GM19324 (cell line): Measurements from ENCODE around the gene ABCC1.
"Not testable (repeated sequence)": the region's sequence is repeated elsewhere in the genome, so short reads cannot be mapped to it uniquely, and the experiment has no call there.

Experiments used
- ATAC-seq: cut with Tn5 transposase; IDR thresholded peaks from one replicate; pipeline ENCODE4 v1.9.1; 2021; ENCODE audit warnings: mild to moderate bottlenecking, moderate library complexity; ENCODE audit not compliant: unreplicated experiment, low FRiP score

The ABCC1 gene

GRCh38 chr16:16127469-16128116, 178.2 kb downstream of the ABCC1 start:
- ATAC-seq, result no peak

DNA sequence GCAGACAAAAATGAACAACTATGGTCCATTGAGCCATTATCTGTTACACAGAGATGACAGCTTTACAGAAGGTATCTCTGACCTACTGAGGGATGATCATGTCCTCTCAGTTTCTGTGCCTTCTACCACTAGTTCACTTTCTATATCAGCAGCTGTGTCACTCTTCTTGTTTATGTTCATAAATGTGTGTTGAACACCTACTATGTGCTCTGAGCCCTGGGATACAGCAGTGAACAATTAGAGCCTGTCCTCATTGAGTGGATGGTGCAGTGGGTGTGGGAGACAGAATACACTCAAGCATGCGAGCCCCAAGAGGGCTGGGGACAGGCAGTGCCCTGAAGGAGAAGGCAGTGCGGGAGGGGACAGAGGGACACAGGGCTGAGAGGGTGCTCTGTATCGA, 181.8 kb downstream of the ABCC1 start:
- ATAC-seq, result no peak

GRCh38 chr16:16131659-16132058, 182.2 kb downstream of the ABCC1 start:
- no peak for ATAC-seq

DNA sequence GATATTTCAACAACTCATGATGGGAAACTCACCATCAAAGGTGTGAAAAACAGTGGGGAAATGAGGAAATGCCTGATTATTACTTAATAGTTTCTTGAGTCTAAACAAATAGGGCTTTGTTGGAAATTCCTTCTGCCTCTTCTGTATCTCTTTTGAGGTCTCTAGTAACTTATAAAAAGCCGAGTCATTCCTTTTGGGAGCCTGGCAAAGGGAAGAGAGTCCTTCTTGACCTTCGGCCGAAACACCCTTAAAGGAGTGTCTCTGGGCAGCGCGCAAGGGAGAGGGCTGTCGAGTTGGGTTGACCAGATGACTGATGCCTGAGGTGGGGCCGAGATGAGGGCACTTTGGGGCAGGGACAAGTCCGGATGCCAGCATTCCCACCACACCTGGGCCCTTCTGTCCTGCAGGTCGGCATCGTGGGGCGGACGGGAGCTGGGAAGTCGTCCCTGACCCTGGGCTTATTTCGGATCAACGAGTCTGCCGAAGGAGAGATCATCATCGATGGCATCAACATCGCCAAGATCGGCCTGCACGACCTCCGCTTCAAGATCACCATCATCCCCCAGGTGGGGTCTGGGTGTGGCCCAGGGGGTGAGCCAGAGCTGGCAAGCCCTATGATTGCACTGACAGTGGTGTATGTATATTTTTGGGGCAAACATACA, 184.7 kb downstream of the ABCC1 start:
- ATAC-seq, result no peak

DNA sequence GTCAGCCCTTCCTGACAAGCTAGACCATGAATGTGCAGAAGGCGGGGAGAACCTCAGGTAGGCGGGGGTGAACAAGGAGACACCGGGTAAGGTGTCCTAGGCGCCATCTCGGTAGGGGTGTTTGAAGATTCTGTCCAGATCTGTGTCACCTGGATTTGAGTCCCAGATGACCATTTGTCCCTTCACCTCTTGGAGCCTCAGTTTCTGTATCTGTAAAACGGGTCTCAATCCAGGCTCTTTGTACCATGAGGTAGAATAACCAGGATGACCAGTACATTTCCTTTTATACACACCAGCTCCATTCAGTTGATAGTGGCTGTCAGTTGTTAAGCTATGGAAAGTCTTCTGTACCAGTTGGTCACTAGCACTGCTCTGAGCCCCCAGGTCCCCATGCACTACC, 187.2 kb downstream of the ABCC1 start:
- ATAC-seq, result no peak

GRCh38 chr16:16137110-16137509, 187.7 kb downstream of the ABCC1 start:
- ATAC-seq, result no peak

- ATAC-seq, result no peak
These were observed 188.7 kb downstream of the ABCC1 start for GRCh38 chr16:16138034-16138635.

DNA sequence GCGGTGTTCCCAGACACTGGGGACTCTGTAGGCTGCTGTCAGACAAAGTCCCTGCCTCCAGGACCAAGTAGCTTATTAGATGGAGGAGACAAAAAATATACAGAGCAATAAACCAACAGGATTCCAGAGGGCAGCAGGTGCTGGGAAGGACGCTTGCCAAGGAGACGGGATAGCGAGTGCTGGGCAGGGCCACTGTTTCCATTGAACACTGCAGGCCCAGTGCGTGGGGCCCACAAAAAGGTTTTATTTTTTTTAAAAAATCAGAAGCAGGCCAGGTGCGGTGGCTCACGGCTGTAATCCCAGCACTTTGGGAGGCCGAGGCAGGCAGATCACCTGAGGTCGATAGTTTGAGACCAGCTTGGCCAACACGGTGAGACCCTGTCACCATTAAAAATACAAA, 189.6 kb downstream of the ABCC1 start:
- no peak for ATAC-seq

GRCh38 chr16:16139806-16140205, 190.4 kb downstream of the ABCC1 start:
- no peak for ATAC-seq

- no peak for ATAC-seq
These were observed 191.1 kb downstream of the ABCC1 start for GRCh38 chr16:16140537-16140936.

- no peak for ATAC-seq
These were observed 191.7 kb downstream of the ABCC1 start for GRCh38 chr16:16141141-16141540.

DNA sequence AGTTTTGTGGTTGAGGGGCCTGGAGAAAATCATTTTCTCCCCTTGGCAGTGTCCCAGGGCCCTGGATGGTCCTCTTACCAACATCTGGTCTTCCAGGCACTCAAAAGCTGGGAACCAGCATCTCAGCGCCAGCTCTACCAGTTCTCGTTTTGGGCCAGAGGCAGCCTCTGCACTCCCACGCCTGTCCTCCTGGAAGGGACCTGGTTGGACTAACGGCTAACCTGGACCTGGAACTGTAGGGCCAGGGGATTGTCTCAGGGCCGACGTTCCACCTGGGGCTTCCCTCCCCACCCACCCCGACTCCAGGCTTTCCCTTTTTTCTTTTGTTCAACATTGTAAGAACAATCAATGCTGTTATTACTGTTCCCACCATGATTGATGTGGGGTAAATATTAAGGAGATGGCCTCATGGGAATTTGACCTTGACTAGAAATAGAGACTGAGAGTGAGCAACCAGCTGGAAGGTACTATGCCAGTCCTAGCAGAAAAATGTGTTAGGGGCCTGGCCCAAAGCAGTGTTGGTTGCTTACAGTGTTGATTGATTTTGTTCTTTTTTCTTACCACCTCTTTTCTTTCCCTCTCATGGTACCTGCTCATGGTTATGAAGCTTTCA, 192.5 kb downstream of the ABCC1 start:
- no peak for ATAC-seq

DNA sequence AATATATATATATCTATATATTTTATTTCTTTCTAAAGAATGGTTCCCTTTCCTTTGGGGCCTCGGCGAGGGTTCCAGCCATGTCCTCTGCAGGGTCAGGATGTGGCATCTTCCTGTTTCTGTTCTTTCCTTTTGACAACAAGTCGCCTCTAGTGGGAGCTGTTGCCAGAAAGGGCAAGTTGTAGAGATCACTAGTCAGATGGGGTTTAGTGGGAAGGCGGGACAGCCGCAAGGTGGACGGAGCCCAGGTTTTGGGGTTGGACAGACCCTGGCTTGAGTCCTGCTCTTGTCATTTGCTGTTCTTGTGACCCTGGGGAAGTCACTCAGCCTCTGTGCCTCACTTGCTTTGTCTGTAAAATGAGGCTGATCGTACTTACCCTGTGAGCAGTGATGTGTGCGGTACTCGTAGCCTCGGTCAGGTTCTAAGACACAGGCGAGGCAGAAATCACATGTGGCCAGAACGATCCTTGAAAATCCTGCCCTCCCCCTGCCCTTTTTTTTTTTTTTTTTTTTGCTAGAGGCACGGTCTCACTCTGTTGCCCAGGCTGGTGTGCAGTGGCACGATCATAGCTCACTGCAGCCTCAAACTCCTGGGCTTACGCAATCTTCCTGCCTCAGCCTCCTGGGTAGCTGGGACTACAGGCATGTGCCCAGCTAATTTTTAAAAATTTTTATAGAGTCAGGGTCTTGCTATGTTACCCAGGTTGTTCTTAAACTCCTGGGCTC, 193.8 kb downstream of the ABCC1 start:
- ATAC-seq, result no peak

DNA sequence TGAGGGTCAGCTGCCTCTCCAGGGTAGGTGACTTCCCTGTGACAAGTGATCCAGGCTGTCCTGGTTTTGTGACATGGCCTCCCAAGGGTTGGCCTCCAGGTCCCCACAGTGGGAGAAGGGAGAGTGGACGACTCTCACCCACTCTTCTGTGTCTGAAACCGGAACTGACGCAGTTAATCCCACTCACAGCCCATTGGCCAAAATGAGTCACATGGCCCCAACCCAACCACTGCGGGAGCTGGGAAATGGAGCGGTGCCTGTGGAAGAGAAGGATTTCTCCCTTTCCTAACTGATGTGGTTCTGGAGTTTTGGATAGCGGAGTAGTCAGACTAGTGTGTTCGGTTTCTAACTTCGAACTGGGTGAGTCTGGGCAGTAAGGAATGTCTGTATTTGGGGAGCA, 194.5 kb downstream of the ABCC1 start:
- no peak for ATAC-seq

DNA sequence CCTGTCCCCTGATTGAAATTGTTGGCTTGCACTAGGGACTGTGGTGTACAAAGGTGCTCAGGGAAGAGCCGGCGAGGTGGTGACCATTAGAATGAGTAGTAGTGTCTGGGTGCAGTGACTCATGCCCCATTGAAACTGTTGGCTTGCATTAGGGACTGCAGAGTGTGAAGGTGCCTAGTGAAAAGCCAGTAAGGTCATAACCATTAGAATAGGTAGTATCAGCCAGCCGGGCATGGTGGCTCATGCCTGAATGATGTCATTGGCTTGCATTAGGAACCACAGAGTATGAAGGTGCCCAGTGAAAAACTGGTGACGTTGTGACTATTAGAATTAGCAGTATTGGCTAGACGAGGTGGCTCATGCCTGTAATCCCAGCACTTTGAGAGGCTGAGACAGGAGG, 195.0 kb downstream of the ABCC1 start:
- ATAC-seq, result no peak

DNA sequence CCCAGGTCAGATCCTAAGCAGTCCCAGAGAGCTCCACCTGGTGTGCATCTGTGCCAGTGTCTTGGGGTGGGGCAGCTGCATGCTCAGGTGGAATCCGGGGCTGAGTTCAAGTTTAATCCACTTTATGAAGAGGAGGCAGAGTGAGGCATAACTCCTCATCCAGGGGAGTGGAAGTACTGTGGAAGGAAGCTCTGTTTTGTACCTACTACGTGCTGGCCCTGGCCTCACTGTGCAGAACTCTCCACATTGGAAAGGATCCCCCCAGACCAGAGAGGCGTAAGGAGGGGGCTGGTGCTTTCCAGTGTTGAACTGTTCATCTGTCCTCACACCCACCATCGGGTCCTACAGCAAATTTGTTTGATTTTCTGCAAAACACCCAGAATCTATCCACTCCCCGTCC, 195.9 kb downstream of the ABCC1 start:
- ATAC-seq, result no peak

DNA sequence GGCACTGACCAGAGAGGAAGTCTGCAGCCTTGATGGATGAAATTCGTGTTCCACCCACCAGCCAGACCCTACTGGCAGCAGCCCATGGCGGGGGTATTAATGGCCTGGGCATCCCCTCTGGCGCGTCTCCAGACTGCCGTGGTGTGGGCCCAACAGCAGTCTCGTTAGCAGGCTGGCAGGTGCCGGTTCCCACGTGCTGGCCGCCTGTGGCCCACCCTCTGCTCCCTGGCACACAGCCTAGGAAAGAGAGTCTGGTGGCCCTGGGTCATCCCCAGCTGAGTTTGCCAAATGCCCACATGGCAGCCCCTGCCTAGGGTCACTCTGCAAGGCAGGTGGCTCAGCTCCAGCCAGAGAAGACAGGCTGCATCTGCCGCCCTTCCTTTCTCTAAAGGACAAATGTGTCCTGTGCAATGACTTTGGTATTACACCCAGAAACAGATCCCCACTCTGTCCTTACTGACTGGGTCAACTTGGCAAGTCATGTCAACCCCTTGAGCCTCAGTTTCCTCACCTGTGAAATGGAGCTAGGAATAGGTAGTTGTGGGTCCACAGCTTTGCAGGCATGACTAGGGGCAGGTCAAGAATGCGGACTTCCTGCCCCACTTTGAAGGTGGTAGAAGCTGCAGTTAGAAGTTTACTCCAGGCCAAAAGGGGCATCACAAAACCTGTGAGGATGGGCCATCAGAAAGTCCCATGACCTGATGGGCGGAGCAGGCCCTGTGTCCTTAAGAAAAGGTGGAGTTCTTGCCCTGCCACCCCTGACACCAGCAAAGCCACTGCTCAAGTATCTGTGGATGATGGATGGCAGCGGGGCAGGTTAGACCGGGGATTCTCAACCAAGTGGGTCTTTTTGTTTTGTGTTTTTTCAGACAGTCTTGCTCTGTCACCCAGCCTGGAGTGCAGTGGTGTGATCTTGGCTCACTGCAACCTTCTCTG, 197.2 kb downstream of the ABCC1 start:
- ATAC-seq, result no peak

- no peak for ATAC-seq
These were observed 198.0 kb downstream of the ABCC1 start for GRCh38 chr16:16147316-16147999.

- not testable (repeated sequence) for ATAC-seq
These were observed 198.7 kb downstream of the ABCC1 start for GRCh38 chr16:16148000-16148599.
